ENCODE results near the gene LAMC3. TPM values are rescaled to one million over a fixed set of nuclear protein-coding genes. Genes with fewer than 3 reads are reported as not detected.

LAMC3 gene
- total RNA-seq, 1 donor from 2014 or later: 1.0 TPM

GRCh38 chr9:131062969-131063368 is 54.0 kb downstream of the LAMC3 start:
- no peak for TF ChIP-seq CTCF (IDR thresholded peaks at IDR 0.05)
- Mint-ChIP-seq H3K4me3 (ENCODE audit: unreplicated experiment) (no peak overlapping the region), H3K27ac (ENCODE audit: unreplicated experiment) (no peak overlapping the region), H3K4me1 (ENCODE audit: unreplicated experiment) (no peaks in the 10 kb centered on the region), H3K36me3 (ENCODE audit: unreplicated experiment) (no peaks in the 10 kb centered on the region), H3K27me3 (ENCODE audit: unreplicated experiment) (peaks cover 12% of the 10 kb centered on the region), H3K9me3 (ENCODE audit: unreplicated experiment) (no peaks in the 10 kb centered on the region)
- no peak for DNase-seq (ENCODE audit: extremely low spot score, unreplicated experiment)

GRCh38 chr9:131065599-131065998 is 56.6 kb downstream of the LAMC3 start:
- Mint-ChIP-seq H3K27ac (ENCODE audit: unreplicated experiment) (no peak overlapping the region), H3K36me3 (ENCODE audit: unreplicated experiment) (no peaks in the 10 kb centered on the region), H3K9me3 (ENCODE audit: unreplicated experiment) (no peaks in the 10 kb centered on the region), H3K4me1 (ENCODE audit: unreplicated experiment) (no peaks in the 10 kb centered on the region), H3K4me3 (ENCODE audit: unreplicated experiment) (no peak overlapping the region), H3K27me3 (ENCODE audit: unreplicated experiment) (peaks cover 12% of the 10 kb centered on the region)
- DNase-seq (ENCODE audit: extremely low spot score, unreplicated experiment): no peak
- TF ChIP-seq CTCF (IDR thresholded peaks at IDR 0.05): no peak

GRCh38 chr9:131067625-131068024 is 58.7 kb downstream of the LAMC3 start:
- Mint-ChIP-seq H3K4me1 (ENCODE audit: unreplicated experiment) (no peaks in the 10 kb centered on the region), H3K9me3 (ENCODE audit: unreplicated experiment) (no peaks in the 10 kb centered on the region), H3K36me3 (ENCODE audit: unreplicated experiment) (no peaks in the 10 kb centered on the region), H3K4me3 (ENCODE audit: unreplicated experiment) (no peak overlapping the region), H3K27me3 (ENCODE audit: unreplicated experiment) (peaks cover 12% of the 10 kb centered on the region), H3K27ac (ENCODE audit: unreplicated experiment) (no peak overlapping the region)
- TF ChIP-seq CTCF (IDR thresholded peaks at IDR 0.05): no peak
- no peak for DNase-seq (ENCODE audit: extremely low spot score, unreplicated experiment)

GRCh38 chr9:131068076-131068816 is 59.3 kb downstream of the LAMC3 start:
- no peak overlapping the region for H3K27ac Mint-ChIP-seq (ENCODE audit: unreplicated experiment)
- TF ChIP-seq CTCF (IDR thresholded peaks at IDR 0.05): no peak

GRCh38 chr9:131069699-131070098 is 60.7 kb downstream of the LAMC3 start:
- Mint-ChIP-seq H3K4me3 (ENCODE audit: unreplicated experiment) (no peak overlapping the region), H3K27me3 (ENCODE audit: unreplicated experiment) (peaks cover 14% of the 10 kb centered on the region), H3K27ac (ENCODE audit: unreplicated experiment) (no peak overlapping the region), H3K9me3 (ENCODE audit: unreplicated experiment) (no peaks in the 10 kb centered on the region), H3K36me3 (ENCODE audit: unreplicated experiment) (no peaks in the 10 kb centered on the region), H3K4me1 (ENCODE audit: unreplicated experiment) (no peaks in the 10 kb centered on the region)
- DNase-seq (ENCODE audit: extremely low spot score, unreplicated experiment): no peak
- TF ChIP-seq CTCF (IDR thresholded peaks at IDR 0.05): no peak

More at GRCh38 chr9:131068076-131068816, 59.3 kb downstream of the LAMC3 start:
- Mint-ChIP-seq H3K36me3 (ENCODE audit: unreplicated experiment) (no peaks in the 10 kb centered on the region), H3K9me3 (ENCODE audit: unreplicated experiment) (no peaks in the 10 kb centered on the region), H3K4me3 (ENCODE audit: unreplicated experiment) (no peak overlapping the region), H3K4me1 (ENCODE audit: unreplicated experiment) (no peaks in the 10 kb centered on the region), H3K27me3 (ENCODE audit: unreplicated experiment) (peaks cover 13% of the 10 kb centered on the region)
- no peak for DNase-seq (ENCODE audit: extremely low spot score, unreplicated experiment)
